Mesenchymal stem cell (in vitro differentiated cells and primary cell): ENCODE results near the gene BAZ1B.
A peak's percentile ranks its signal among the peaks of the same experiment; 100 is the strongest.

Source experiments
- DNase-seq: peaks from one replicate; pipeline ENCODE4 v3.0.0-alpha.2; 2013
- H2AFZ ChIP-seq: one replicate; pipeline ENCODE4 v1.6.1; 2013; ENCODE audit warnings: low read depth, mild to moderate bottlenecking, control low read depth, inconsistent platforms, low read length, moderate library complexity
- H2AK5ac ChIP-seq: 2 replicates; pipeline ENCODE4 v1.6.1; 2013; ENCODE audit warnings: low read length, moderate library complexity, mild to moderate bottlenecking, inconsistent platforms; ENCODE audit not compliant: severe bottlenecking
- H2BK120ac ChIP-seq: one replicate; pipeline ENCODE4 v1.6.1; 2013; ENCODE audit warnings: low read depth, mild to moderate bottlenecking, inconsistent platforms, low read length, moderate library complexity
- H2BK12ac ChIP-seq, 2 experiments: one replicate each; pipeline ENCODE4 v1.6.1; 2013; ENCODE audit warnings: inconsistent platforms in 2 of 2, low read length in 2 of 2, mild to moderate bottlenecking in 2 of 2, moderate library complexity in 2 of 2, control low read depth in 1 of 2
- H2BK15ac ChIP-seq: one replicate; pipeline ENCODE4 v1.6.1; 2013; ENCODE audit warnings: mild to moderate bottlenecking, low read depth, inconsistent platforms; ENCODE audit not compliant: poor library complexity, severe bottlenecking
- H2BK5ac ChIP-seq: 2 replicates; pipeline ENCODE4 v1.6.1; 2013; ENCODE audit warnings: low read depth, mild to moderate bottlenecking, low read length, control low read depth, inconsistent platforms; ENCODE audit not compliant: poor library complexity, severe bottlenecking
- H3K14ac ChIP-seq, 2 experiments: one replicate each; pipeline ENCODE4 v1.6.1; 2013; ENCODE audit warnings: inconsistent platforms in 2 of 2, low read length in 2 of 2, control low read depth in 1 of 2, mild to moderate bottlenecking in 1 of 2, moderate library complexity in 1 of 2
- H3K18ac ChIP-seq, 2 experiments: one replicate each; pipeline ENCODE4 v1.6.1; 2013; ENCODE audit warnings: inconsistent platforms in 2 of 2, low read length in 2 of 2, control low read depth in 1 of 2, low read depth in 1 of 2, mild to moderate bottlenecking in 1 of 2
- H3K23ac ChIP-seq, 2 experiments: one replicate each; pipeline ENCODE4 v1.6.1; 2013; ENCODE audit warnings: inconsistent platforms in 2 of 2, low read length in 2 of 2, mild to moderate bottlenecking in 2 of 2, moderate library complexity in 2 of 2, control low read depth in 1 of 2
- H3K27ac ChIP-seq: 2 replicates; pipeline ENCODE4 v1.5.1; 2013; ENCODE audit warnings: mild to moderate bottlenecking, moderate library complexity, low read length, control low read depth, inconsistent platforms; ENCODE audit not compliant: poor library complexity, severe bottlenecking
- H3K27me3 ChIP-seq, 2 experiments: 2 replicates each; pipeline versions ENCODE4 v1.6.1 to v1.7.0; 2013; ENCODE audit warnings: low read length in 2 of 2, mild to moderate bottlenecking in 2 of 2, moderate library complexity in 2 of 2, control low read depth in 1 of 2, inconsistent platforms in 1 of 2; ENCODE audit not compliant: control insufficient read depth in 1 of 2, insufficient read depth in 1 of 2
- H3K36me3 ChIP-seq, 2 experiments: 2 replicates each; pipeline versions ENCODE4 v1.6.1 to v1.7.0; 2013; ENCODE audit warnings: low read length in 2 of 2, control low read depth in 1 of 2, inconsistent platforms in 1 of 2, low read depth in 1 of 2, mild to moderate bottlenecking in 1 of 2; ENCODE audit not compliant: insufficient read depth in 2 of 2, control insufficient read depth in 1 of 2
- H3K4ac ChIP-seq, 2 experiments: one replicate each; pipeline ENCODE4 v1.6.1; 2013; ENCODE audit warnings: inconsistent platforms in 2 of 2, low read length in 2 of 2, mild to moderate bottlenecking in 2 of 2, moderate library complexity in 2 of 2, control low read depth in 1 of 2, low read depth in 1 of 2
- H3K4me1 ChIP-seq: 2 replicates; pipeline ENCODE4 v1.6.1; 2013; ENCODE audit warnings: low read depth, low read length, control low read depth; ENCODE audit not compliant: control insufficient read depth, insufficient read depth
- H3K4me2 ChIP-seq: 2 replicates; pipeline ENCODE4 v1.6.1; 2013; ENCODE audit warnings: low read length, mild to moderate bottlenecking, inconsistent platforms; ENCODE audit not compliant: poor library complexity, severe bottlenecking
- H3K4me3 ChIP-seq, 2 experiments: 2 replicates each; pipeline versions ENCODE4 v1.5.1 to v1.7.0; 2013; ENCODE audit warnings: low read length in 2 of 2, mild to moderate bottlenecking in 2 of 2, control low read depth in 1 of 2, low read depth in 1 of 2; ENCODE audit not compliant: insufficient read depth in 1 of 2
- H3K79me1 ChIP-seq: replicated peaks from 2 replicates; pipeline ENCODE4 v1.6.1; 2013; ENCODE audit warnings: mild to moderate bottlenecking, control low read depth, low read length, inconsistent platforms; ENCODE audit not compliant: poor library complexity, severe bottlenecking
- H3K9ac ChIP-seq: 2 replicates; pipeline ENCODE4 v1.7.0; 2013; ENCODE audit warnings: mild to moderate bottlenecking, low read length, moderate library complexity
- H3K9me3 ChIP-seq: 2 replicates; pipeline ENCODE4 v1.7.0; 2013; ENCODE audit warnings: mild to moderate bottlenecking, low read length; ENCODE audit not compliant: control insufficient read depth
- H4K8ac ChIP-seq: one replicate; pipeline ENCODE4 v1.6.1; 2013; ENCODE audit warnings: inconsistent platforms, mild to moderate bottlenecking, low read length, moderate library complexity
- H4K91ac ChIP-seq: one replicate; pipeline ENCODE4 v1.6.1; 2013; ENCODE audit warnings: mild to moderate bottlenecking, low read length, inconsistent platforms
- WGBS: methylation state at CpG from one replicate; pipeline ENCODE4 v1.1.7; 2013; ENCODE audit warnings: mixed read lengths; 5-methylcytosine and 5-hydroxymethylcytosine counted together

The BAZ1B gene

DNA sequence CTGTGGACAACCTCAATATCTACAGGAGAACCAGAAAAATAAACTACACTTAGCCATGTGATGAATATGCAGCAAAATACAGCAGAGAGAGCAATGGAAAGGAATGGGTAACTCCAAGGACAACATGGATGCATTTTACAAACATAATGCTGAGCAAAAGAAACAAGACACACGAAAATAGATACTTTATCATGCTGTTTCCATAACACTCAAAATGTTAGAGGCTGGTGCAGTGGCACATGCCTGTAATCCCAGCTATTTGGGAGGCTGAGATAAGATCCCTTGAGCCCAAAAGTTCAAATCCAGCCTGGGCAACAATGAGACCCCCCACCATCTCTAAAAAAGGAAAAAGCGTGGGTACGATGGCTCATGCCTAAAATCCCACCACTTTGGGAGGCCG lies 27.1 kb upstream of the BAZ1B start:
- Histone ChIP-seq H3K23ac (no peak overlapping the region), H3K9me3 (no peaks in the 10 kb centered on the region), H3K4me3 (no peak overlapping the region), H3K9ac (no peak overlapping the region), H3K27me3 (no peaks in the 10 kb centered on the region), H3K18ac (no peak overlapping the region), H4K91ac (no peak overlapping the region), H3K4me2 (no peak overlapping the region), H4K8ac (no peak overlapping the region), H2BK5ac (no peak overlapping the region), H3K27ac (no peak overlapping the region), H2BK12ac (no peak overlapping the region), H2AFZ (no peak overlapping the region), H2AK5ac (no peak overlapping the region), H3K4me1 (peaks cover 2% of the 10 kb centered on the region), H3K36me3 (peaks cover 40 to 57% of the 10 kb centered on the region in 2 experiments), H2BK120ac (no peak overlapping the region), H2BK15ac (no peak overlapping the region), H3K14ac (no peak overlapping the region), H3K4ac (no peak overlapping the region), H3K79me1 (peaks cover 24% of the 10 kb centered on the region)
- no peak for DNase-seq
- 97% methylated on average over 3 of the region's 4 CpGs for WGBS

DNA sequence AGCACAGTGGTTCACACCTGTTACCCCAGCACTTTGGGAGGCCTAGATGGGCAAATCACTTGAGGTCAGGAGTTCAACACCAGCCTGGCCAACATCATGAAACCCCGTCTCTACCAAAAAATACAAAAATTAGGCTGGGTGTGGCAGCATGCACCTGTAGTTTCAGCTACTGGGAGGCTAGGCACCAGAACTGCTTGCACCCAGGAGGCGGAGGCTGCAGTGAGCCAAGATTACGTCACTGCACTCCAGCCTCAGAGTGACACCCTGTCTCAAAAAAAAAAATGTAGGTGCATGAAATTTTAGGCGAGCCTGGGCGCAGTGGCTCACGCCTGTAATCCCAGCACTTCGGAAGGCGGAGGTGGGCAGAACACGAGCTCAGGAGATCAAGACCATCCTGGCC lies 25.7 kb upstream of the BAZ1B start:
- Histone ChIP-seq H3K4me2 (no peak overlapping the region), H3K4me3 (no peak overlapping the region)
- WGBS = 91% methylated on average over 9 of the region's 9 CpGs

GRCh38 chr7:73544678-73545077 lies 22.6 kb upstream of the BAZ1B start:
- H2BK5ac ChIP-seq = no peak overlapping the region
- H3K27ac ChIP-seq = no peak overlapping the region
- H4K91ac ChIP-seq = no peak overlapping the region
- no peak overlapping the region for H3K18ac ChIP-seq
- H3K4ac ChIP-seq = no peak overlapping the region
- no peak overlapping the region for H3K4me3 ChIP-seq
- H3K4me2 ChIP-seq = no peak overlapping the region
- no peak for DNase-seq
- no peak overlapping the region for H2BK15ac ChIP-seq
- 92% methylated on average over 1 of the region's 2 CpGs for WGBS
- no peaks in the 10 kb centered on the region for H3K27me3 ChIP-seq
- H3K4me1 ChIP-seq = peaks cover 6% of the 10 kb centered on the region
- no peak overlapping the region for H3K14ac ChIP-seq
- no peak overlapping the region for H3K23ac ChIP-seq
- no peak overlapping the region for H2BK12ac ChIP-seq
- no peaks in the 10 kb centered on the region for H3K9me3 ChIP-seq
- H4K8ac ChIP-seq = no peak overlapping the region
- H2AFZ ChIP-seq = no peak overlapping the region
- no peak overlapping the region for H3K9ac ChIP-seq
- H3K79me1 ChIP-seq = peaks cover 37% of the 10 kb centered on the region
- no peak overlapping the region for H2BK120ac ChIP-seq
- H2AK5ac ChIP-seq = no peak overlapping the region
- peaks cover 57 to 64% of the 10 kb centered on the region in 2 experiments for H3K36me3 ChIP-seq

More for the DNA sequence above, 25.7 kb upstream of the BAZ1B start:
- Histone ChIP-seq H2AFZ (no peak overlapping the region), H2BK5ac (no peak overlapping the region), H4K8ac (no peak overlapping the region), H2BK120ac (no peak overlapping the region), H4K91ac (no peak overlapping the region), H3K18ac (no peak overlapping the region), H3K9ac (no peak overlapping the region), H3K4me1 (peaks cover 2% of the 10 kb centered on the region), H3K27me3 (no peaks in the 10 kb centered on the region), H3K14ac (no peak overlapping the region), H3K9me3 (no peaks in the 10 kb centered on the region), H3K79me1 (peaks cover 28% of the 10 kb centered on the region), H3K36me3 (peaks cover 45 to 66% of the 10 kb centered on the region in 2 experiments), H2BK15ac (no peak overlapping the region), H3K4ac (no peak overlapping the region), H2AK5ac (no peak overlapping the region), H3K27ac (no peak overlapping the region), H3K23ac (no peak overlapping the region), H2BK12ac (no peak overlapping the region)
- DNase-seq = no peak

GRCh38 chr7:73541722-73542121 lies 19.6 kb upstream of the BAZ1B start:
- H2AFZ ChIP-seq = no peak overlapping the region
- DNase-seq = no peak
- no peak overlapping the region for H2BK15ac ChIP-seq
- H3K18ac ChIP-seq = no peak overlapping the region
- H3K36me3 ChIP-seq = peaks cover 67 to 70% of the 10 kb centered on the region in 2 experiments
- H2BK12ac ChIP-seq = no peak overlapping the region
- no peak overlapping the region for H3K4me2 ChIP-seq
- no peaks in the 10 kb centered on the region for H3K9me3 ChIP-seq
- no peak overlapping the region for H2BK120ac ChIP-seq
- H4K91ac ChIP-seq = peak overlapping the region; percentile 19
- H2AK5ac ChIP-seq = no peak overlapping the region
- H3K4me3 ChIP-seq = no peak overlapping the region
- no peak overlapping the region for H3K14ac ChIP-seq
- no peaks in the 10 kb centered on the region for H3K27me3 ChIP-seq
- no peak overlapping the region for H4K8ac ChIP-seq
- no peak overlapping the region for H2BK5ac ChIP-seq
- H3K4ac ChIP-seq = no peak overlapping the region
- over 99% methylated on average over 10 of the region's 10 CpGs for WGBS
- peaks cover 4% of the 10 kb centered on the region for H3K4me1 ChIP-seq
- no peak overlapping the region for H3K27ac ChIP-seq
- no peak overlapping the region for H3K9ac ChIP-seq
- H3K79me1 ChIP-seq = peaks cover 48% of the 10 kb centered on the region
- no peak overlapping the region for H3K23ac ChIP-seq
